Measurements from ENCODE around the gene LKAAEAR1.

Gene LKAAEAR1

DNA sequence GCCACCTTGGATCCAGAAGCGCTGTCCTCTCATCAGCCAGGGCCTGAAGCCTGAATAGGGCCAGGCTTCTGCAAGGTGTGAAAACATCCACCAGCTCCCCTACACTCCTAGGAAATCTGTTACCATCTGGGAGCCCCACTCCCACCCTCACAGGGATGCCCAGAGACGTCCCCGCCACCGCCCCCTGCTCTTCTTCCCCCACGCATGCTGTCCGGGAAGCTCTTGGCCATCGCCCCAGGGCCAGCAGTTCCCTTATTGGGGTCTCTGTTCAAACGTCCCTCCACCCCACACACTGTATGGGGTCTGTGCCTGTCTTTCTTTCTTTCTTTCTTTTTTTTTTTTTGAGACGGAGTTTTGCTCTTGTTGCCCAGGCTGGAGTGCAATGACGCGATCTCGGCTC lies 8.6 kb downstream of the LKAAEAR1 start:
- DNase-seq (ENCODE audit: insufficient read length, low spot score) = no peak
- no peak for FAIRE-seq
- no peak for TF ChIP-seq POLR2A (IDR thresholded peaks at IDR 0.05; ENCODE audit: low read depth, low read length)

DNA sequence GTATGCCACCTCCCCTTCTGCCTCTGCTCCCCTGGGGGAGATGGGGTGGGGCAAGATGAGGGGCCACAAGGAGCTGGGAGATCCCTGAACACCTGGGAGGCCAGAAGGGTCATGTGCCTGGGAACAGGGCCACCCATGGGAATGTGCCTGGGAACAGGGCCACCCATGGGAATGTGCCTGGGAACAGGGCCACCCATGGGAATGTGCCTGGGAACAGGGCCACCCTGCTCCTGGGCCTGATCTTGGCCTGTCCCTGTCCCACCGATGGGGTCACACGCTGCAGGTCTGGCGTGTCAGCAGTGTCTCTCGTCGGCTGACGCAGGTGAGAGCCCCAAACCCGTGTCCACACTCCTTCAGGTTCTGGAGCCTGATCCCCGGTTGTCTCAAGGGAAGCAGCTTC lies 9.2 kb downstream of the LKAAEAR1 start:
- DNase-seq (ENCODE audit: insufficient read length, low spot score) = no peak
- no peak for TF ChIP-seq POLR2A (IDR thresholded peaks at IDR 0.05; ENCODE audit: low read depth, low read length)
- no peak for FAIRE-seq

DNA sequence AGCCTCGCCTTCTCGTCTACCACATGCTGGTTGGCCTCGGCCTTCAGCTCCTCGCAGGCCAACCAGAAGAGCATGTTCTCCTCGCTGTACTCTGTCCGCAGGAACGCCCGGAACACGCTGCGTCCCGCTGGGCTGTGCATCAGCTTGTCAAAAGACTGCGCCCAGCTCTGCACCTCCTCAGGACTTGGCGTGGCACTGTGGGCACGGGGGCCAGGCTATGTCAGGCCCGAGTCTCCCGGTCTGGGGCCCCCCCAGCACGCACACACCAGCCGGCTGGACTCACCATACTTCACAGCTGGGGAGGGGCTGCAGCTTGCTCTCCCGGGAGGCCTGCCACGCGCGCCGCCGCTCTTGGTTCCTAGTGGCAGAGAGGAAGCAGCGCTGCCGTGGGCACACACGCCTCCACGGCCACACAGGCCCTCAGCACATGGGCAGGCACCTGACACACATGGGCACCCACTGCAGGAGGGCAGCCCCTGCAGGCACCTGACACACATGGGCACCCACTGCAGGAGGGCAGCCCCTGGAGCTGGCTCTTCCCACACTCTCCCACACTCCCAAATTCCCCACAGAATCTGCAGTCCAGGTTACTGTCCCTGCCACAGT lies 9.9 kb downstream of the LKAAEAR1 start:
- no peak for FAIRE-seq
- no peak for DNase-seq (ENCODE audit: insufficient read length, low spot score)
- no peak for TF ChIP-seq POLR2A (IDR thresholded peaks at IDR 0.05; ENCODE audit: low read depth, low read length)

DNA sequence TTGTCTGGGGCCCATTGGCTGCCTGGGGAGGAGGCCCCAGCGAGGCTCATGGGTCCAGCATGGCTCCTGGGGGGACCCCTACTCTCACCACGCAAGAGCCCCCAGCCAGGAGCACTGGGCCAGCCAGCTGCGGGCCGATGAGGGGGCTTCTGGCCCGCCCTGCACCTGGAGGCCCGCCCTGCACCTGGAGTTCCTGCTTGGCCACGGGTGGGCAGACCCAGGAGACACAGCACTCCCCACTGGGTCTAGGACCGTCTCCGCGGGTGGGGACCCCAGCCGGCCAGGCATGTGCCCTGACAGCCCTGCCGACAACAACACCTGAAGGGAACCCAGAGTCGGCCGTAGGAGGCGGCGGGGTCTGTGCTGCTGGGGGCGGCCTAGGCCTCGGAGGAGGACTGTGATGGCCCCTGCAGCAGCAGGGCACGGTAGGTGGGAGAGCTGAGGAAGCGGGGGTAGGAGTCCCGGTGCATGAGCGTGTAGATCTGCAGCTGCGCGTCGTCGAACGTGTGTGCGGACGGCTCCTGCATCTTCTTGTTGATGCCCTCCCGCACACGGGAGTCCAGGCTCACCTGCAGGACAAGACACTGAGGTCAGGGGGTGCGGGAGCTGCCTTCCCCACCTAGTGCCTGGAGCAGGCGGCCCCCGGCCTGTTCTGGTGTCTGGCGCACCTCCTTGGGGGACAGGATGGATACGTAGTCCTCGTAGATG lies 10.6 kb downstream of the LKAAEAR1 start:
- no peak for FAIRE-seq
- DNase-seq (ENCODE audit: insufficient read length, low spot score) = no peak
- TF ChIP-seq POLR2A (IDR thresholded peaks at IDR 0.05; ENCODE audit: low read depth, low read length) = no peak

DNA sequence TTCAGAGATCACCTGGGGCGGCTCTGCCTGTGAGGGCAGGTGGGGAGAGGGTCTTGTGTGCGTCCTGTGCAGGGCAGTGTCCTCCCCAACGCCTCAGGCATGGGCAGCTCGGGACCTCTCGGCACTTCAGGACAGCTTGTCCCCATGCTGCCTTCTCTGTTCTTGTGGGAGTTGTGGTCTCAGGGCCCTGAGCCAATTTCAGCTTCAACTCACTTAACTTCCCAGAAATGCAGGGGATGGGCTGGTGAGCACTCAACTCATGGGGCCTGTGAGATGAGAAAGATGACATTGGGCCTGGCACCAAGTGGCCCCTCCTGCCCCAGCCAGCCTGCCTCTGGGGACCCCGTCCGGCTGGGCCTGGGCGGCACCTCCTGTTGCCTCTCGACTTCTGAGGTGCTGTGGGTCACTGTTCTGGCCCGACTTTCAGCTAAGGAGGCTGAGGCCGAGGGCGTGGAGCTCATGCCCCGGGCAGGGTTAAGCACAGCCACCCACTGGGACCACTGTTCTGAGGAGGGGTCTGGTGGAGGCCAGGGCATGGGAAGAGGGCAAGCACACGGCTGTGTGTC lies 11.6 kb downstream of the LKAAEAR1 start:
- no peak for DNase-seq (ENCODE audit: insufficient read length, low spot score)
- no peak for TF ChIP-seq POLR2A (IDR thresholded peaks at IDR 0.05; ENCODE audit: low read depth, low read length)
- FAIRE-seq = no peak

DNA sequence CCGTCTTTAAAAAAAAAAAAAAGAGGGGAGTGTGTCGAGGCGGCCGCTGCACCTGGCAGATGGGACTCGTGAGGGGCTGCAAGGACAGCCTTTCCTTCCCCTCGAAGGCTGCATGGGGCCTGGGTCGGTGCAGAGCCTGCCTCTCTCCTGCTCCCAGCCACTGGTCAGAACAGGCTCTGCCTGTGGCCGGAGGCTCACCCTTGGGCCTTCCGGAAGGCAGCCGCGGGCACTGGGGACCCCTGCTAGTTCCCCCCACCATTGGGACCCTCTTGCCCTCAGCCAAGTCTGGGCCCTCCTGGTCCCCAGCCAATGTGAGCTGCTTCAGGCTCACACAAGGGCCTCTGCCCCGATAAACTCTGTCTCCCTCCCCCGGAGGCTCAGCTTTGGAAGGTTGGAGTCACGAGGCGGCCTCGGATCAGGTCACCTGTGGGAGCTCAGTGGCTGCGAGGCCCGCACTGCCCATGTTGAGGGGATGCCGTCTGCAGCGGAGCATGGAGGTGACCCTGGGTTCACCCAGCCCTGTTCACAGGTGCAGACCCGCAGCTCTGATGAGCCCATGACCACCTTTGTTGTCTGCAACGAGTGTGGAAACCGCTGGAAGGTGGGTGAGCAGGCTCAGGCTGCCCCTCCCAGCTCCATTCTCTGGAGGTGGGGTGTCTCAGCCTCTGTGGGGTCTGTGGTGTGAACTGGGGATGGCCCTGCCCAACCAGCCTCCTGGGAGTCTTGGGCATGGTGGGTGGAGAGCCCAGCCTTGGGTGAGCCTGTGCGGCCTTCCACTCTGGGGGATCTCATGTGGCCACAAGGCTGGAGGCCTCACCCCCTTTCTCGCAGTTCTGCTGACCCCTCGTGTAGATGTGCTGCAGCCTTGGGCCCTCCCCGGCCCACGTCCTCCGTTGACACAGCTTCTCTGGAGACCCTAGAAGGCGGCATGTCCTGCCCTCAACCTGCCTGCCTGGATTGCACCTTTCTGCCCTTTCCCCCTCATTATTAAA lies 12.6 kb downstream of the LKAAEAR1 start:
- no peak for FAIRE-seq
- no peak for TF ChIP-seq POLR2A (IDR thresholded peaks at IDR 0.05; ENCODE audit: low read depth, low read length)
- no peak for DNase-seq (ENCODE audit: insufficient read length, low spot score)

DNA sequence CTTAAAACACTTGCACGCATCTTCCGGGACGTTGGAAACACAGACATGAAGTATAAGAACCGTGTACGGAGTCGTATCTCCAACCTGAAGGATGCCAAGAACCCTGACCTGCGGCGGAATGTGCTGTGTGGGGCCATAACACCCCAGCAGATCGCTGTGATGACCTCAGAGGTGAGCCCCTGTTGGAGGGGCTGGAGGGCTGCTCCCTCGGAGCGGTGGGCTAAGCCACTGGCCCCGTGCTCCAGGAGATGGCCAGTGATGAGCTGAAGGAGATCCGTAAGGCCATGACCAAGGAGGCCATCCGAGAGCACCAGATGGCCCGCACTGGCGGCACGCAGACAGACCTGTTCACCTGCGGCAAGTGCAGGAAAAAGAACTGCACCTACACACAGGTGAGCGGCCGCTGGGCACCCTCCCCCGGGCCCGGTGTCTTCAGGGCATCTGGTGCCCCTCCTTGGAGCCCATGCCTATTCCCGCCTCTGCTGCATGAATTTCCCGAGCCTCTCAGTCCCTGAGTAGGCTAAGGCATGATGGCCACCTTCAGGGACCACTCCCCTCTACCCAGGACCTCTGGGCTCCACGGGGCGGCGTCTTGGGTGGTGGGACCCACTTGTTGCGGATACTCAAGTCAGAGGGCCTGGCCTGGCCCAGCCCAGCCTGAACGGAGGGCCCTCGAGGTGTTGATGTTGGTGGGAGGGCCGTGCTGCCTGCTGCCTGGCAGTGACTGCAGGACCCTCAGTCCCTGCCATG lies 13.8 kb downstream of the LKAAEAR1 start:
- no peak for TF ChIP-seq POLR2A (IDR thresholded peaks at IDR 0.05; ENCODE audit: low read depth, low read length)
- DNase-seq (ENCODE audit: insufficient read length, low spot score) (no peak), FAIRE-seq (no peak)

DNA sequence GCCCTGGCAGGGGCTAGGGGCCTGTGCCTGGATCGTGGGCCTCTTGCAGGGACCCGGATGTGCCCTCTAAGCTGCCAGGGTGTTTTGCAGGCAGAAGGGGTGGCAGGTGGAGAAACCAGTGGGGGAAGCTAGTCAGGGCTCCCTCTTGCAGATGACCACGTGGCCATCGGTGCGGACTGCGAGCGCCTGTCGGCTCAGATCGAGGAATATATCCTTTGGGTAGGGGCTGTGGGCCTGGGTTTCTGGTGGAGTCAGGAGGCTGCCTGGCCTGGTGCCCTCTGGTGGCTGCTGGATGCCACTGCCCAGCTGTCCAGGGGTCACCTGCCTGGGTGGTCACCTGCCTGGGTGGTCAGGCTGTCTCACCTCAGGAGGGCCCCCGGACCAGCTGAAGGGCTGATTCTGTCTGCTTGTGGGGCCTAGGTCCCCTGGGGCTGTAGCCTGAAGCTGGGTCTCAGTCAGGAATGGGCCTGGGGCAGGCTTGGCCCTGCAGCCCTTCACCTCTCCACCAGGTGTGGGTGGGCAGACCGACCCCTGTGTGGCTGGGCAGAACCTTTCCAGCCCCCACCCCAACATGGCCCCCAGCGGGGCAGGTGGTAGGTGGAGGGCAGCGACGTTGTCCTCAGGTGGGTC lies 14.5 kb downstream of the LKAAEAR1 start:
- no peak for FAIRE-seq
- no peak for TF ChIP-seq POLR2A (IDR thresholded peaks at IDR 0.05; ENCODE audit: low read depth, low read length)
- no peak for DNase-seq (ENCODE audit: insufficient read length, low spot score)

DNA sequence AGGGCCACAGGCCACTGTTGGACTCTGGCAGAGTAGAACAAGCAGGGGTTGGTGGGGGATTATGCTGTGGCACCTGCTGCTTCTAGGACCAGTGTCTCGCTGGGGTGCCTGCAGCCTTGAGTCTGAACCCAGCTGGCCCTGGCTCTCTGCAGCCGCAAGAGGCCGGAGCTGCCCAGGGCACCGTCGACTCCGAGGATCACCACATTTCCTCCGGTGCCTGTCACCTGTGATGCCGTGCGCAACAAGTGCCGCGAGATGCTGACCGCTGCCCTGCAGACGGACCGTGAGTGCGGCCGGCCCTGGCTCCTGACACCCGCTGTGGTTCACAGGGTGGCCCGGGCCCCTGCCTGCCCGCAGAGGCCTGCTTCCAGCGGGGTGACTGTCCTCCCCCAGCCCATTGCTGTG lies 15.0 kb downstream of the LKAAEAR1 start:
- FAIRE-seq (no peak), DNase-seq (ENCODE audit: insufficient read length, low spot score) (no peak)
- no peak for TF ChIP-seq POLR2A (IDR thresholded peaks at IDR 0.05; ENCODE audit: low read depth, low read length)

DNA sequence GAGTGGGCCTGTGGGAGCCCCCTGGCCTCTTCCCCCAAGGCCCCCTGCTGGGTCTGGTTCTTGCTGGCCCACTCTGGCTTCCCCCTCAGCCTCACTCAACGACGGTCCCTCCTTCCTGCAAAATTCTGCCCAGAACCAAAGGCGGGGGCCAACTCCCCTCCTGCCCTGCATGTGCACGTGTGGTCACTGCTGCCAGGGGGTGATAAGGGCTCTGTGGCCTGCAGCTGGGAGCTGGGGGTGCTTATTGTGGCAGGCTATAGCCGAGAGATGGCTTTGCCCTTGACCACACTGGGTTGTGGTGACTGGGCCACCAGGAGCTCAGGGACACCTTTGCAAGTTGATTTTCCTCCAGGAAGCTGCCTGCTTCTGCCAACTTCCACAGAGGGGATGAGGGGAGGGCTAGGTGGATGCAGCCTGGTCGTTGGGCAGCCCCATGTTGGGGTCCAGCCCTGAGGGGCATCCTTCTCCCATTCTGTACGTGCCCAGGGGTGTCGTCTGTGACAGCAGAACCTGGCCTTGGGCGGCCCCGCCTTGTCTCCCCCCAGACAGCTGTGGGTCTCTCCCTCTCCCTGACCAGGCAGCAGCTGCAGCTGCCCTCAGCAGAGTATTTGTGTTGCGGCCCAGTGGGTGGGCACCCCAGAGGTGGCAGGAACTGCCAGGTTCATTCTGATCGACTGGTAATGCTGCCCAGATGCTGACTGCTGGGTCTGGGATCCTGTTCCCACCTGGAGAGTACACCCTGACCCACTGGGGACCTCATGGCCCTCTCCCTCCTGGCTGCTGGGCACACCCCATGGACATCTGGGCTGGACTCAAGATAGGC lies 15.6 kb downstream of the LKAAEAR1 start:
- TF ChIP-seq POLR2A (IDR thresholded peaks at IDR 0.05; ENCODE audit: low read depth, low read length) = no peak
- no peak for DNase-seq (ENCODE audit: insufficient read length, low spot score)
- no peak for FAIRE-seq

DNA sequence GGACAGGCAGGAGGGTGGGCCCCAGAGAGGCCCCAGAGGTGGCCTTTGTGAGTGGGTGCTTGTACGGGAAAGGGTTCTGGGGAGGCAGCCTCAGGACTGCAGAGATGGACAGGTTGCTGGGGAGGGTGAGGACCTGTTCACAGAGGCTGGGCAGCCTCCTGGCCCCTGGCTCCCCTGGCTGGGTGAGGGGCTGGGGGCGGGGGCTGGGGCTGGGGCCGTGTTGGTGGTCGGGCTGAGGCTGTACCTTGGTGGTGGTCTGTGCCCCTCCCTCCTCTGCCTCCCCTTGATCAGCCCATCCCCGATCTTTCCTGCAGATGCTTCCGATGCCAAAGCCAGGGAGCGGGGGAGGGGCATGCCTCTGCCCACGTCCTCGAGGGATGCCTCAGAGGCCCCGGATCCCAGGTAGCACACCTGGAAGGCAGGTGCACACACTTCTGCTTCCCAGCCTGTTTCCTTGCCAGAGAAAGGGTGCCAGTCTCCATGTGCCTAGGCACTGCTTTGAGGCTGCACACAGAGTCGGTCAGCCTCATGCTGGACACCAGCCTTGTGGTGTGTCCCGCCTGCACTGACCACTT lies 16.4 kb downstream of the LKAAEAR1 start:
- TF ChIP-seq POLR2A (IDR thresholded peaks at IDR 0.05; ENCODE audit: low read depth, low read length) = no peak
- FAIRE-seq (no peak), DNase-seq (ENCODE audit: insufficient read length, low spot score) (no peak)
